Neutrophil (primary cell): Measurements from ENCODE around the gene SEMG2.

Source experiments
- H3K27ac ChIP-seq: fragments of 200-600 bp; sonication (generic); 2 replicates; pipeline ENCODE4 v1.5.1; 2016; ENCODE audit warnings: mild to moderate bottlenecking, moderate library complexity
- H3K27me3 ChIP-seq: fragments of 200-600 bp; sonication (generic); 2 replicates; pipeline ENCODE4 v1.6.0; 2016; ENCODE audit warnings: mild to moderate bottlenecking
- H3K36me3 ChIP-seq: fragments of 200-600 bp; sonication (generic); 2 replicates; pipeline ENCODE4 v1.5.1; 2017
- H3K4me1 ChIP-seq, 2 experiments: fragments of 200-600 bp in 1 of 2; sonication (generic) in 1 of 2; 1 replicate in 1 of 2; 2 replicates in 1 of 2; pipeline versions ENCODE4 v1.5.1 to v1.6.1; 2013 to 2016; ENCODE audit warnings: low read depth in 1 of 2, low read length in 1 of 2, mild to moderate bottlenecking in 1 of 2, moderate library complexity in 1 of 2; ENCODE audit not compliant: control insufficient read depth in 1 of 2, insufficient read depth in 1 of 2
- H3K4me3 ChIP-seq, 2 experiments: fragments of 200-600 bp in 1 of 2; sonication (generic) in 1 of 2; 1 replicate in 1 of 2; 2 replicates in 1 of 2; pipeline ENCODE4 v1.5.1; 2013 to 2016; ENCODE audit warnings: low read depth in 1 of 2, low read length in 1 of 2, mild to moderate bottlenecking in 1 of 2, moderate library complexity in 1 of 2
- H3K9me3 ChIP-seq: fragments of 200-600 bp; sonication (generic); 2 replicates; pipeline ENCODE4 v1.5.1; 2016
- CTCF ChIP-seq: fragments of 200-600 bp; sonication (generic); IDR thresholded peaks from 2 replicates; pipeline ENCODE4 v1.5.1; 2016; ENCODE audit warnings: antibody characterized with exemption

The SEMG2 gene

GRCh38 chr20:45247865-45248264, 26.7 kb downstream of the SEMG2 start:
- no peak overlapping the region for H3K4me3 ChIP-seq
- H3K4me1 ChIP-seq: peaks cover 45 to 63% of the 10 kb centered on the region in 2 experiments
- no peaks in the 10 kb centered on the region for H3K27me3 ChIP-seq
- no peak for TF ChIP-seq CTCF
- H3K27ac ChIP-seq: peak overlapping the region; percentile 7
- H3K9me3 ChIP-seq: no peaks in the 10 kb centered on the region
- H3K36me3 ChIP-seq: no peaks in the 10 kb centered on the region

GRCh38 chr20:45248609-45249008, 27.4 kb downstream of the SEMG2 start:
- no peak for TF ChIP-seq CTCF
- no peaks in the 10 kb centered on the region for H3K36me3 ChIP-seq
- no peak overlapping the region for H3K4me3 ChIP-seq
- H3K4me1 ChIP-seq: peaks cover 53 to 71% of the 10 kb centered on the region in 2 experiments
- no peaks in the 10 kb centered on the region for H3K27me3 ChIP-seq
- no peaks in the 10 kb centered on the region for H3K9me3 ChIP-seq
- H3K27ac ChIP-seq: no peak overlapping the region

- Histone ChIP-seq H3K9me3 (no peaks in the 10 kb centered on the region), H3K27me3 (no peaks in the 10 kb centered on the region), H3K27ac (peak overlapping the region; percentile 77), H3K4me3 (peak overlapping the region in 1 of 2 experiments; percentile 51), H3K36me3 (no peaks in the 10 kb centered on the region), H3K4me1 (peaks cover 52 to 74% of the 10 kb centered on the region in 2 experiments)
- no peak for TF ChIP-seq CTCF
Observed at GRCh38 chr20:45251884-45252560, 30.8 kb downstream of the SEMG2 start.

GRCh38 chr20:45253261-45253660, 32.1 kb downstream of the SEMG2 start:
- no peaks in the 10 kb centered on the region for H3K27me3 ChIP-seq
- H3K9me3 ChIP-seq: no peaks in the 10 kb centered on the region
- peak overlapping the region; percentile 77 for H3K27ac ChIP-seq
- no peaks in the 10 kb centered on the region for H3K36me3 ChIP-seq
- peaks cover 46 to 62% of the 10 kb centered on the region in 2 experiments for H3K4me1 ChIP-seq
- no peak for TF ChIP-seq CTCF
- H3K4me3 ChIP-seq: peak overlapping the region in 1 of 2 experiments; percentile 51

- H3K4me3 ChIP-seq: peak within 1 kb of the TSS; percentile 36 to 51
- no peaks in the 10 kb centered on the region for H3K9me3 ChIP-seq
- H3K4me1 ChIP-seq: peaks cover 46 to 52% of the 10 kb centered on the region in 2 experiments
- no peak for TF ChIP-seq CTCF
- H3K27me3 ChIP-seq: no peaks in the 10 kb centered on the region
- peak within 1 kb of the TSS; percentile 77 for H3K27ac ChIP-seq
- no peaks in the 10 kb centered on the region for H3K36me3 ChIP-seq
Observed at GRCh38 chr20:45254383-45255262, 33.5 kb downstream of the SEMG2 start, which contains the start of gene SLPI. Gene SLPI, minus strand, starts transcription at chr20:45254564. Its CDS starts 21 bp downstream, at chr20:45254543.
